ENCODE results near the gene YIPF1. TPM values are rescaled to one million over a fixed set of nuclear protein-coding genes. Genes with fewer than 3 reads are reported as not detected.

The YIPF1 gene
- polyA plus RNA-seq, 4 donors: 19.0 to 26.2 (median 22.9) TPM

DNA sequence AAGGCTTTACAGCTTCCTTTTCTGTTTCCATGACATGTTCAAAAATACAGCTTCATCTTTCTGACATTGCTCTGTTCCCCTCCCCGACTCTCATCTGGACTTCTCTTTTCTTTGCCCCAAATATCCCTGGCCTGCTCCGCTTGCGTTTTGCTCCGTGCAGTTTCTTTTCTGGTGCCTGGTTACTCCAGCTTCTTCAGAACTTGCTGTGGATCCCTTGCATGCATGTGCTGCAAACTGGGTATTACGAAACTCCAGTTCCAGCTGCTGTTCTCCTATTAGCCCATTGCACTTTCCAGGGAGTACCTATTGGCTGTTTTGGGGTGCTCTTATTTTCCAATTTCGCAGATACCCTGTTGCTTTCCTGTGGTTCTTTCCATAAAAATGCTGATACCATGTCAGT, 41.6 kb downstream of the YIPF1 start:
- H3K9me3 ChIP-seq (ENCODE audit: control insufficient read depth in 2 of 2, insufficient read depth in 1 of 2, low read depth in 1 of 2, low read length in 1 of 2): peaks cover 0 to 3% of the 10 kb centered on the region in 2 donors
- WGBS, 3 donors: 85 to 95% (median 87%) methylated on average over 6 of the region's 6 CpGs
- no peak for DNase-seq
- no peak overlapping the region for H3K4me3 ChIP-seq (ENCODE audit: low read depth in 1 of 3, low read length in 3 of 3)
- H3K4me1 ChIP-seq (ENCODE audit: control insufficient read depth in 3 of 3, insufficient read depth in 2 of 3, low read depth in 1 of 3, low read length in 2 of 3): no peaks in the 10 kb centered on the region
- no peak overlapping the region for H3K27ac ChIP-seq (ENCODE audit: low read depth in 1 of 3, low read length in 2 of 3)
- peaks cover 1 to 6% (median 5%) of the 10 kb centered on the region in 3 donors for H3K36me3 ChIP-seq (ENCODE audit: control insufficient read depth in 3 of 3, insufficient read depth in 2 of 3, low read depth in 1 of 3, low read length in 3 of 3)
- no peaks in the 10 kb centered on the region for H3K27me3 ChIP-seq (ENCODE audit: control insufficient read depth in 3 of 3, insufficient read depth in 3 of 3, low read length in 3 of 3)
- no peak for FAIRE-seq

DNA sequence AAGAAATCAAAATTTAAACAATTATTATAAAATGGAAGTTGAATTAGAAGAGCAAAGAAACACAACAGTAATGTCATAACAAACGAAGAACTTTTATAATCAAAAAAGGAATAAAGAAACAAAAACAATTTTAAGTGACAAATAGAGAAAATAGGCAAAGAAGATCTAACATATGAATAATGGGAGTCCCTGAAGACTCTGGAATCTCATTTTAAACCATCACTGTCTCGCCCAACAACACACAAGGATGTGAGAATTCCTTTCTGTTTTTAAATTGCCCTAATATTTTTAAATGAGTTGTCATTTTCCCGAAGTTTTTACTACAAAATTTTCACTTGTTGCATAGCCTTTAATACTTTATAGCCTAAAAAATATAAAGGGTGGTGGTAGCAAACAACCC, 47.2 kb downstream of the YIPF1 start:
- 78 to 86% (median 81%) methylated on average over 3 of the region's 3 CpGs for WGBS, 3 donors
- Histone ChIP-seq H3K27me3 (ENCODE audit: control insufficient read depth in 3 of 3, insufficient read depth in 3 of 3, low read length in 3 of 3) (no peaks in the 10 kb centered on the region), H3K4me1 (ENCODE audit: control insufficient read depth in 3 of 3, insufficient read depth in 2 of 3, low read depth in 1 of 3, low read length in 2 of 3) (no peaks in the 10 kb centered on the region), H3K27ac (ENCODE audit: low read depth in 1 of 3, low read length in 2 of 3) (no peak overlapping the region), H3K9me3 (ENCODE audit: control insufficient read depth in 2 of 2, insufficient read depth in 1 of 2, low read depth in 1 of 2, low read length in 1 of 2) (peaks cover 0 to 6% of the 10 kb centered on the region in 2 donors), H3K36me3 (ENCODE audit: control insufficient read depth in 3 of 3, insufficient read depth in 2 of 3, low read depth in 1 of 3, low read length in 3 of 3) (no peaks in the 10 kb centered on the region), H3K4me3 (ENCODE audit: low read depth in 1 of 3, low read length in 3 of 3) (no peak overlapping the region)
- no peak for FAIRE-seq
- no peak for DNase-seq

DNA sequence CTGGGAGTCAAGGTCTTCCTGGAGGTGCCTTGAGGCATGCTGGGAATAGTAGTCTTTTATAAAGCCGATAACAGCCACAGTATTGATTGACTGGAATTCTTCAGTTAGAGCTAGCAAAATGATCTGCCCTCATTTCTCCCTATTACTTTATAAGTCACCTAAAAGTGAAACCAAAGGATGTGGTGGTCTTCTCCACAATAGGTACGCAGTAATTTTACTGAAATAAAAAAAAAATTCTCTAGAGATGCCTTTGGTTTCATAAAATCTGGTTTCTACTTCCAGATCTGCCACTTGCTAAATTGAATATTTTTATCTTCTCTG, 51.0 kb downstream of the YIPF1 start:
- DNase-seq: no peak
- 7 to 11% (median 8%) methylated on average over 2 of the region's 2 CpGs for WGBS, 3 donors
- no peaks in the 10 kb centered on the region for H3K27me3 ChIP-seq (ENCODE audit: control insufficient read depth in 3 of 3, insufficient read depth in 3 of 3, low read length in 3 of 3)
- no peaks in the 10 kb centered on the region for H3K4me1 ChIP-seq (ENCODE audit: control insufficient read depth in 3 of 3, insufficient read depth in 2 of 3, low read depth in 1 of 3, low read length in 2 of 3)
- peaks cover 0 to 2% (median 0%) of the 10 kb centered on the region in 3 donors for H3K36me3 ChIP-seq (ENCODE audit: control insufficient read depth in 3 of 3, insufficient read depth in 2 of 3, low read depth in 1 of 3, low read length in 3 of 3)
- no peak for FAIRE-seq
- H3K4me3 ChIP-seq (ENCODE audit: low read depth in 1 of 3, low read length in 3 of 3): peak overlapping the region; percentile 75 to 94 (median 91)
- H3K27ac ChIP-seq (ENCODE audit: low read depth in 1 of 3, low read length in 2 of 3): peak overlapping the region in 2 of 3 donors; percentile 98
- H3K9me3 ChIP-seq (ENCODE audit: control insufficient read depth in 2 of 2, insufficient read depth in 1 of 2, low read depth in 1 of 2, low read length in 1 of 2): peaks cover 0 to 6% of the 10 kb centered on the region in 2 donors

DNA sequence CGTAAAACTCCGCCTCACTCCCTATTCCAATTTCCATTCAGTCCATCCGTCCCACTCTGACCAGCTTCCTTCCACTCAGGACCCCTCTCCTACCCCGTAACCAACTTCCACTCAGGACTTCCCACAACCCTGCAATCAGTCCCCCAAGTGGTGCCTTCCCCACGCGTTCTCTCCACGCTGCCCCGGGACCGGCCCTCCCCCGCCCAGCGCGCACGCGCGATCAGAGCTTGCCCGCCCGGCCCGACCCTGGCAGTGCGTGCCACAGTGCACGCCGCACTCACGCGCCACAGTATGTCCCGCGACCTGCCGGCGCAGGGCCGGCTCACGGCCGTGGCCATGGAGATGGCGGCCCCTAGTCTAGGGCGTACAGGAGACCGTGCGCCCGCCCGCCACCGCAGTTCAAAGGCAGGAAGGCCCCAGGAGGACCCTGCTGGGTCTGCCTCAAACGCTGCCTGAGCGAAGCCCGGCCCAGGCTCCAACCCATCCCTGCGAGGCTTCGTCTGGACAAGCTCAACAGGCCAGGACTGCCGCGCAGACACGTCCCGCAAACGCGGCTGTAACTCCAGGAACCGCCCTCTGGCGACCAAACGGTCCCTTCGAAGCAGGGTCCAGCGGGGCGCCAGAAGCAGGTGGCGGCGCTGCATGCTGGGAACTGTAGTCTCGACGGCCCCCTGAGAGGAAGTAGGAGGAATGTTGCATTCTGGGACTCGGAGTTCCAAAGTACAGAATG, 51.5 kb downstream of the YIPF1 start, which contains the start of gene NDC1:
NDC1 (minus strand) TSS at position 373 of the 730 bp plus-strand sequence; CDS start at position 338, 35 bp downstream.
- WGBS, 3 donors: 0 to 1% (median 0%) methylated on average over 58 to 59 of the region's 59 CpGs
- FAIRE-seq (no peak), DNase-seq (peak; percentile 98 to 99)
- H3K9me3 ChIP-seq (ENCODE audit: control insufficient read depth in 2 of 2, insufficient read depth in 1 of 2, low read depth in 1 of 2, low read length in 1 of 2): peaks cover 0 to 3% of the 10 kb centered on the region in 2 donors
- H3K27me3 ChIP-seq (ENCODE audit: control insufficient read depth in 3 of 3, insufficient read depth in 3 of 3, low read length in 3 of 3): no peaks in the 10 kb centered on the region
- H3K4me1 ChIP-seq (ENCODE audit: control insufficient read depth in 3 of 3, insufficient read depth in 2 of 3, low read depth in 1 of 3, low read length in 2 of 3): no peaks in the 10 kb centered on the region
- H3K4me3 ChIP-seq (ENCODE audit: low read depth in 1 of 3, low read length in 3 of 3): peak within 1 kb of the TSS; percentile 75 to 94 (median 91)
- H3K27ac ChIP-seq (ENCODE audit: low read depth in 1 of 3, low read length in 2 of 3): peak within 1 kb of the TSS; percentile 98
- H3K36me3 ChIP-seq (ENCODE audit: control insufficient read depth in 3 of 3, insufficient read depth in 2 of 3, low read depth in 1 of 3, low read length in 3 of 3): peaks cover 0 to 2% (median 0%) of the 10 kb centered on the region in 3 donors

DNA sequence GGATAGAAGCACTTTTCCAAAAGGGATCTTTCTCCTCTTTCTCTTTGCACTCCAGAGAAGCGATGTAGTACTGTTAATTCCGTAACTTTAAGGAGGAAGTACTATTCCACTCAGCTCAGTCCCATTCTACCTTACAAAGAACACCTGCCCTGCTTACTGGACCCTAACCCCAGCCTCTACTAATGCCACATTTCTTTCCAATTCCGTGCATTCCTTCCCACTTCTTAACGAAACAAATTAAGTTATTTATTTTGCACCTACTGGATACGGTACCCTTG, 52.0 kb downstream of the YIPF1 start:
- 0 to 1% (median 0%) methylated on average over 5 of the region's 5 CpGs for whole genome bisulfite sequencing, 3 donors
- peaks cover 0 to 2% (median 0%) of the 10 kb centered on the region in 3 donors for H3K36me3 ChIP-seq (ENCODE audit: control insufficient read depth in 3 of 3, insufficient read depth in 2 of 3, low read depth in 1 of 3, low read length in 3 of 3)
- no peaks in the 10 kb centered on the region for H3K27me3 ChIP-seq (ENCODE audit: control insufficient read depth in 3 of 3, insufficient read depth in 3 of 3, low read length in 3 of 3)
- H3K9me3 ChIP-seq (ENCODE audit: control insufficient read depth in 2 of 2, insufficient read depth in 1 of 2, low read depth in 1 of 2, low read length in 1 of 2): peaks cover 0 to 3% of the 10 kb centered on the region in 2 donors
- FAIRE-seq (no peak), DNase-seq (no peak)
- peak overlapping the region; percentile 75 to 94 (median 91) for H3K4me3 ChIP-seq (ENCODE audit: low read depth in 1 of 3, low read length in 3 of 3)
- peak overlapping the region; percentile 98 for H3K27ac ChIP-seq (ENCODE audit: low read depth in 1 of 3, low read length in 2 of 3)
- no peaks in the 10 kb centered on the region for H3K4me1 ChIP-seq (ENCODE audit: control insufficient read depth in 3 of 3, insufficient read depth in 2 of 3, low read depth in 1 of 3, low read length in 2 of 3)

DNA sequence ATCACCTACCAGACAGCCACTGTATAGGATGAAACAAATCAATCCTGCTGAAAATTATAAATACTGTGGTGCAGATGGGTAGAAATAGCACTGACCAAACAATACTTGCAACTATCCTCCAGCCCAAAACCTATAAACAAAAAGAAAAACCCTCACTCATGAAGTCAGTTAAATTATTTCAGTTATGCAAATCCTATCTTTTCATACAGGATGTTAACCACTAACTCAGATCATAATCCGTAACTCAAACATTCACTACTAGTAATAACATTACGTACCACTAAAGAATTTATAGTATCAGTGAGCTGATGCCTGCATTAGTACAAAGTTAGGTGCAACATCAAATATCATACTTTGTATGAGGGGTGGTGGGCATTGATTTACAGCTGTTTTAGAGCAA, 54.1 kb downstream of the YIPF1 start:
- Histone ChIP-seq H3K4me1 (ENCODE audit: control insufficient read depth in 3 of 3, insufficient read depth in 2 of 3, low read depth in 1 of 3, low read length in 2 of 3) (no peaks in the 10 kb centered on the region), H3K36me3 (ENCODE audit: control insufficient read depth in 3 of 3, insufficient read depth in 2 of 3, low read depth in 1 of 3, low read length in 3 of 3) (peaks cover 0 to 2% (median 0%) of the 10 kb centered on the region in 3 donors), H3K27ac (ENCODE audit: low read depth in 1 of 3, low read length in 2 of 3) (no peak overlapping the region), H3K4me3 (ENCODE audit: low read depth in 1 of 3, low read length in 3 of 3) (no peak overlapping the region), H3K27me3 (ENCODE audit: control insufficient read depth in 3 of 3, insufficient read depth in 3 of 3, low read length in 3 of 3) (no peaks in the 10 kb centered on the region), H3K9me3 (ENCODE audit: control insufficient read depth in 2 of 2, insufficient read depth in 1 of 2, low read depth in 1 of 2, low read length in 1 of 2) (no peaks in the 10 kb centered on the region)
- DNase-seq: no peak
- FAIRE-seq: no peak
- WGBS, 3 donors: 75 to 90% (median 88%) methylated on average over 2 of the region's 2 CpGs

DNA sequence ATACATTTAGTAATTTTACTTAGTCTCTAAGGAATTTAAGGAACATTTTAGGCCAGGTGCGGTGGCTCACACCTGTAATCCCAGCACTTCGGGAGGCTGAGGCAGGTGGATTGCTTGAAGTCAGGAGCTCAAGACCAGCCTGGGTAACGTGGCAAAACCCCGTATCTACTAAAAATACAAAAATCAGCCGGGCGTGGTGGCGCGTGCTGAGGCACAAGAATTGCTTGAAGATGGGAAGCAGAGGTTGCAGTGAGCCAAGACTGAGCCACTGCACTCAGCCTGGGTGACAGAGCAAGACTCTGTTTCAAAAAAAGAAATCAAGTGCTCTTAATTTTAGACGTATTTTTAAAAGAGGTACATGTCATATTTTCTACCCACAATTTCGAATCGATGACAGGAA, 54.8 kb downstream of the YIPF1 start:
- FAIRE-seq: no peak

DNA sequence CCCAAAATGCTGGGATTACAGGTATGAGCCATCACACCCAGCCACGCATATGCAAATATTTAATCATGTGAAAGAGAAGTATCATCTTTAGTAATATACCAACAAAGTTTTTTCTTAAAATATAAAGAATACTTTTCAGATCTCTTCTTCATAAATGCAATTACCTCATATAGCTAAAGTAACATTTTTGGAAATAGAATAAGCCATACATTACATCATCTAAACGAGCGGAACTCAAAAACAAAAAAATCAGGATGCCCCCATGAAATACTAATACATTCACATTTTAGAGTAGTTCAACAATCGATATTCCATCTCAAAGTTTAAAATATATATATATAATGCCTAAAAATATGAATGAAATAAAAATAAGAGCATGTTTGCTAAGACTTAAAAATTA, 56.2 kb downstream of the YIPF1 start:
- Histone ChIP-seq H3K4me1 (ENCODE audit: control insufficient read depth in 3 of 3, insufficient read depth in 2 of 3, low read depth in 1 of 3, low read length in 2 of 3) (no peaks in the 10 kb centered on the region), H3K4me3 (ENCODE audit: low read depth in 1 of 3, low read length in 3 of 3) (no peak overlapping the region), H3K27me3 (ENCODE audit: control insufficient read depth in 3 of 3, insufficient read depth in 3 of 3, low read length in 3 of 3) (no peaks in the 10 kb centered on the region), H3K36me3 (ENCODE audit: control insufficient read depth in 3 of 3, insufficient read depth in 2 of 3, low read depth in 1 of 3, low read length in 3 of 3) (peaks cover 0 to 3% (median 2%) of the 10 kb centered on the region in 3 donors), H3K9me3 (ENCODE audit: control insufficient read depth in 2 of 2, insufficient read depth in 1 of 2, low read depth in 1 of 2, low read length in 1 of 2) (no peaks in the 10 kb centered on the region), H3K27ac (ENCODE audit: low read depth in 1 of 3, low read length in 2 of 3) (no peak overlapping the region)
- DNase-seq: no peak
- WGBS, 3 donors: 93 to 96% (median 93%) methylated on average over 4 of the region's 4 CpGs
- no peak for FAIRE-seq

More for the DNA sequence above, 54.8 kb downstream of the YIPF1 start:
- Histone ChIP-seq H3K27ac (ENCODE audit: low read depth in 1 of 3, low read length in 2 of 3) (no peak overlapping the region), H3K4me1 (ENCODE audit: control insufficient read depth in 3 of 3, insufficient read depth in 2 of 3, low read depth in 1 of 3, low read length in 2 of 3) (no peaks in the 10 kb centered on the region), H3K36me3 (ENCODE audit: control insufficient read depth in 3 of 3, insufficient read depth in 2 of 3, low read depth in 1 of 3, low read length in 3 of 3) (peaks cover 0 to 3% (median 2%) of the 10 kb centered on the region in 3 donors), H3K9me3 (ENCODE audit: control insufficient read depth in 2 of 2, insufficient read depth in 1 of 2, low read depth in 1 of 2, low read length in 1 of 2) (no peaks in the 10 kb centered on the region), H3K4me3 (ENCODE audit: low read depth in 1 of 3, low read length in 3 of 3) (no peak overlapping the region), H3K27me3 (ENCODE audit: control insufficient read depth in 3 of 3, insufficient read depth in 3 of 3, low read length in 3 of 3) (no peaks in the 10 kb centered on the region)
- WGBS, 3 donors: 92 to 96% (median 94%) methylated on average over 11 of the region's 11 CpGs
- no peak for DNase-seq

DNA sequence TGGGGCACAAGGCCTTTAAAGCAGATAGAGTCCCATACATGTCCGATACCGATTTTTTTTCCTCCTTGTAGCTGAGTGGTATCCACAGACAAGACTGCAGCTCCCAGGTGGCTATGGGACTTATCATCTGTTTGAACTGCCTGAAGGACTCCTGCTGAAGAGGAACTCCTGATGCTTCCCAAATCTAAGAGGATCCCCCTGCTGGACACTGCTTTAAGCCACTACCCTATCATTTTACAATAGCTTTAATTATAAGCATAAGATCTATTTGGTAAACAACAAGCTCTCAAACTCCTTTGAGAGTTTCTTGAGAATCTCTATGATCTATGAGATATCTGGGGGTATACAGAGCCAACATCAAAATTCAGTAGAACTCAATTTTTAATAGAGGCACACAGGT, 63.2 kb downstream of the YIPF1 start:
- no peaks in the 10 kb centered on the region for H3K4me1 ChIP-seq (ENCODE audit: control insufficient read depth in 3 of 3, insufficient read depth in 2 of 3, low read depth in 1 of 3, low read length in 2 of 3)
- WGBS, 3 donors: 94 to 100% (median 98%) methylated on average over 2 of the region's 2 CpGs
- no peak overlapping the region for H3K4me3 ChIP-seq (ENCODE audit: low read depth in 1 of 3, low read length in 3 of 3)
- peaks cover 2 to 21% (median 3%) of the 10 kb centered on the region in 3 donors for H3K36me3 ChIP-seq (ENCODE audit: control insufficient read depth in 3 of 3, insufficient read depth in 2 of 3, low read depth in 1 of 3, low read length in 3 of 3)
- H3K9me3 ChIP-seq (ENCODE audit: control insufficient read depth in 2 of 2, insufficient read depth in 1 of 2, low read depth in 1 of 2, low read length in 1 of 2): no peaks in the 10 kb centered on the region
- H3K27me3 ChIP-seq (ENCODE audit: control insufficient read depth in 3 of 3, insufficient read depth in 3 of 3, low read length in 3 of 3): no peaks in the 10 kb centered on the region
- H3K27ac ChIP-seq (ENCODE audit: low read depth in 1 of 3, low read length in 2 of 3): no peak overlapping the region
- DNase-seq: no peak
- no peak for FAIRE-seq
